ENCODE data around the gene CCT7.

The CCT7 gene

DNA sequence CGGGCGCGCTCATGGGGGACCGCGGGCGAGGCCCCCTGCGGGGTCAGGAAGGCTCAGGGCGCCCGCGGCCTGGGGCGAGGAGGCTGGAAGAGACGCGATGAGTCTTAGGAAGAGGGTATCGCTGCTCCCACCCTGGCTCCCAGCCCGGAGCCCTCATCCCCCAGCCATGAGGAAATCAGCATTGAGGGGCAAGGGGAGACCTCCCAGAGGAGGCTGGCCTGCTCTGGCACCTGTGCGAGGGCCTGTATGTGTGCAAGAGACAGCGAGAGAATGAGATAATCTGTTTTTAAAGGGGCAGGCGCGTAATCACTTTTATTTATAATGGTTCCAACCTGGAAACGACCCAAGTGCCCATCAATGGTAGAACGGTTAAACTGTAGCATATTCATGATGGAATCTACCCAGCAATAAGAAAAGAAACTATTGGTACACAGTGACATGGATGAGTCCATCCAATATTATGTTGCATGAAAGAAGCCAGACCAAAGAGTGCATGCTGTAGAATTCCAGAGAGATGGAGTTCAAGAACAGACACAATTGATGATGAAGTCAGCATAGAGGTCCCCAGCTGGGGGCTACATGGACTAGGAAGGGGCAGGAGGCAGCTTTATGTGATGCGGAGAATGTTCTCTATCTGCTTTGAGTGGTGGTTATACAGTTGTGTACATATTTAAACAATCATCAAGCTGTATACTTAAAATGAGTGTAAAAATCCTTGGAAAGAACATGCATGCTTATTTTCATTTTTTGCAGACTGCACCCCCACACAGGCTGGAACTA, 35.8 kb downstream of the CCT7 start:
- DNase-seq: peak; percentile 58

DNA sequence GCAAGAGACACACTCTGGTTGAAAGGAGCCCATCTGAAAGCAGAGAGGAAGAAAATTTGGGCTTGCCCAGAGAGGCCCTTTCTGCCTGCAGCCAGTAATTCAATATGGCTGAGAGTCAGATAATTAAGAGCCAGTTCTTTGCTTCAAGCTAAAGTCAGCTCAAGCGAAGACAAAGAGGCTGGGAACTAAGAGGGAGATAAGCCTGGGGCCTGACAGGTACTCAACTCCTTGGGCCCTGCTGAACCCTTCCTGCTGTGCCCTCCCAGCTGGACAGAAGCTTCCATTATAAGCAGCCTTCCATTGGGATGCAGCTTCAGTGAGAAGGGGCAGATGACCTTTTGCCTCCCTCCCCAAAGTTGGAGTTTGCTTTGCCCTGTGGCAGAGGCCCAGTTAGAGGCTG, 38.2 kb downstream of the CCT7 start:
- DNase-seq: no peak

DNA sequence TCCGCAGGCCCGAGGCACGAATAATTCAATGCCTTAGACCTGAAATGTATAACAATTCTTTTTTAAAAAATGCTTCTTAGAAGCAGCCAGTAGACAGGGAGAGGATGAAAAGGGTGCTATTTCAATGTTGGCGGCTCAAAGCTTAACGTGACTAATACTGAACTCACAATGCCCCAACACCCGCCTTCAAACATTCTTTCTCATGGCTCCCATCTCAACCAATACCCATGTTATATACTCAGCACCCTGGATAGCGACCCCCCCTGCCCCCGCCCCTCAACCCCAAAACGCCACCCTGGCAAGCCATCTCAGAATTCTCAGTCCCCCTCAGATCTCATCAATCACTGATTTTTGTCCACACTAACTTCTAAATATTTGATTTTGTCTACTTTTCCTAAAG, 45.7 kb downstream of the CCT7 start:
- no peak for DNase-seq

DNA sequence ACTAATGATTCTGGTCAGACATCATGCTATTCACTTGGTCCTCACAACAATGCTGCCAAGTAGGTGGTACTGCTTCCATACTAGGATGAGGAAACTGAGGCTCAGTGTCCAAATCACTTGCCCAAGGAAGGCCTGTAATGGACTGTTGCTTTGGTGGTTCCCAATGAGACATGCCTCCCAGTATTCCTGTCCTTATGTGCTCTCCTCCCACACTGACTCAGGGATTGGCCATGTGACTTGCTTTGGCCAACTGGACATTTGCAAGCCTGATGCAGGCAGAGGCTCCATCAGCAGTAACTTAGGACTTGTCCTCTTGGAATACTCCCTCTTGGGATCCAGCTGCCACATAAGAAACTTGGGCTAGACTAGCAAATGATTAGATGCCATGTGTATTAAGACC, 47.1 kb downstream of the CCT7 start:
- no peak for DNase-seq

DNA sequence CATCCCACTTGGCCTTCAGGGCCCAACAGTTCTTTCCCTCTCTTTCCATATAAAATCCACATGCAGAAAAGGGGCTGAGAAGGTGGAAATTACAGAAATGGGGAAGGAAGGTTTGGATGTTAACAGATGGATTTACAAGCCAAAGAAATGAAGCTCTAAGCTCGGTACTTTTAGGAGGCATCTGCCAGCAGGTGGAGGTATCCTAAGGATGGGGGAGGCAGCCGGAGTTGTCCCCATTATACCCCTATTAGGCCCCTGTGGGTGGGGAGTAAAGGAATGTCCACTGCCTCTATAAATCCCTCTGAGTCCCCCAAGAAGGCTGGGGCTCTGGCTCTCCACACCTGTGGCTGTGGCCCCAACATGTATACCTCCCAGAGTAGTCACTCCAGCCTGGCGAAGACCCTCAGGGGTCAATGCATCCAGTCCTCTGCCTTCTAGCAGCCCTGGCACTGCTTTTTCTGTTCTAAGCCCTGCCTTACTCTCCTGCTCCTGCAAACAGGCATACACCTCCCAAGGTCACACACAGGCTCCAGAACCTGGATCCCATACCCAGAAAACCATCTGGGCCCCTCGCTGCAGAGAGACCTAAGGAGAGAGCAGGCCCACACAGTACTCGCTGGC, 48.9 kb downstream of the CCT7 start:
- DNase-seq: peak; percentile 34

DNA sequence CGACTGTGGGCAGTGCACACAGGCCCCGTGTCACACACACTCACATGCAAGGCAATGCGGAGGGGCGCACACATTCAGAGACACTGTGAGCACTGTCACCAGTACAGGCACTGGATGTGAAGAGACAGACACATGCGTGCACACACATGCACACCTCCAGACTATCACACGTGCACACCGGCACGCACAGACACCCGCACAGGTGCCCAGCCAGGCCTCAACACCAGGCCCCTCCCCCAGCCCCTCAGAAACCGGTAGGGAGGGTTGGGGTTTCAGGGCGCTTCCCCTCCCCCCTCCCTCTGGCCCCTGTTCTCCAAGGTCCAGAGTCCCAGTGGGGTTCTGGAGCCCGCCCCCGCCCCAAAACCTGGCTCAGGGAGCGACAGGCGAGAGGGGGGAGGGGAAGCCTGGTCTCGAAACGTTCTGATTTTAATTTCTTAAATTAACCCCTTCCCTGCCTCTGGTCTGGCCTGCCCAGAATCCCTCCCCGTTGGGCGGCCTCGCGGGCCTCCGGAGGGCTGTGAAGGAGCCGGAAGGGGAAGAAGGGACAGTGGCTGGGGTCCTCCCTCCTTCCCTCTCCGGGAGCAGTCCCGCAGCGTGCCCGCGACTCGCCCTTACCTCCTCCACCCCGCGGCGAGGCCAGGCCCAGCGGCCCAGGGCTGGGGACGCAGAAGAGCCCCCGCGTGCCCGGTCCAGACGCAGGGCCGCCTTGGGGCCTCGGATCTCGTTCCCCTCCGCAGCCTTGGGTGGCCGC, 49.6 kb downstream of the CCT7 start:
- peak; percentile 58 for DNase-seq

DNA sequence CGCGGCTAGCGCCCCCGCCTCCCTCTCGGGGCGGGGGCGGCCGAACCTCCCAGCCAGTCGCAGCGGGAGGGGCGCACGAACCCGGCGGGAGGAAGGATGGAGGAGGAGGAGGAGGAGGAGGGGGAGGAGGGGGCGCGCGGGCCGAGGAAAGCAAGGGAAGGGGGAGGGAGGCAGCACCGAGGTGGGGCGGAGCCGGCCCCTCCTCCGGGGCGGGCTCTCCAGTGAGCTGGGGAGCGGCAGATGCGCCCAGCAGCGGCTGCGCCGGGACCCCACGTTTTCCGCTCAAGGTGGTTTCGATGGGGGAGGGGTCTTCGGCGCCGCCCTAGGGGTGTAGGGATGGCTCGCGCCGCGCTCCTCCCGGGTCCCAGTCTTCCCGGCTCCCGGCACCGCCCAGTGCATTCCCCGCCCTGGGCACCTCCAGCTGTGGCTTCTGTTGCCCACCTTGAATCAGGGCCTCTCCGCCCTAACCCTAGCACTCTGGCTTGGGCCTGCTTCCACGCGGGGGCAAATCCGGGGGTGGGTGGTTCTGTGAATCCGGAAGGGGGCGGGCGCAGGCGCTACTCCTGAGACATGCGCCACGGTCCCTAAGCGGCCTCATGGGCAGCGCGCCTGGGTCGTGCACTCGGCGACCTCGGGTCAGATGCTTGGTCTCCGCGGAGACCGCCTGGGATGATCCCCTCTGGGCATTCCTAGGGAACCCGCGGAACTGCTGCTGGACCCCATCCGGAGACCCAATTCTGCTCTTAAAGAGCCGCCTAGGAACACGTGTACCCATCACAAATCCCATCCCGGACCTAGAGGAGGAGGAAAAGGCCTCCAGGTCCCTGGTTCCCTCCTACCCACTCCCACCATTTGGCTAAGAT, 50.4 kb downstream of the CCT7 start, which contains the start of gene FBXO41:
TSS of gene FBXO41 (minus strand) at position 183 of the 863 bp plus-strand sequence. CDS start 14,848 bp downstream, outside the sequence.
- DNase-seq: peak; percentile 91

DNA sequence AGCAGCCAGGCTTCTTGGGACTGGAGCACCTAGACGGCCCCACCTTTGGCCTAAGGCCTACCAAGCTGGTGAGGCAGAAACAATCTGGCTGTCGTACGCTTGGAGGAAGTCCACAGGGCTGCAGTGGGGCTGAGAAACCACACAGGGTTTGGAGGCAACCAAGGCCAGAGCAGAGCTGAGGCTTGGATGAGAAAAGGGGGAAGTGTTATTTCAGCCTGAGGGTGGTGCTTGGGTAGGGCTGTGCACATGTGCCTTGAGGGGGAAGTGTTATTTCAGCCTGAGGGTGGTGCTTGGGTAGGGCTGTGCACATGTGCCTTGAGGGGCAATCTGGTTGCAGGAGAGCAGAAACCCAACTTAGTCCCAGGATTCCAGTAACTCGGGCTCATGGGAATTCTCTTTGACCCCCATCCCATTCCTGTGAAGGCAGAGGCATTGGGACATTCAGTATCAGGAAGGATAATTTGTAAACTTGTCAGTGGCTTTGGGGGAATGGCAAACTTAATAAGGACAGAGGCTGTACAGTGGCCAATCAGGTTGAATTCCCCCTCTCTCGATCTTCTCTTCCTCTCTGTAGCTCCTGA, 51.1 kb downstream of the CCT7 start:
- DNase-seq: no peak

DNA sequence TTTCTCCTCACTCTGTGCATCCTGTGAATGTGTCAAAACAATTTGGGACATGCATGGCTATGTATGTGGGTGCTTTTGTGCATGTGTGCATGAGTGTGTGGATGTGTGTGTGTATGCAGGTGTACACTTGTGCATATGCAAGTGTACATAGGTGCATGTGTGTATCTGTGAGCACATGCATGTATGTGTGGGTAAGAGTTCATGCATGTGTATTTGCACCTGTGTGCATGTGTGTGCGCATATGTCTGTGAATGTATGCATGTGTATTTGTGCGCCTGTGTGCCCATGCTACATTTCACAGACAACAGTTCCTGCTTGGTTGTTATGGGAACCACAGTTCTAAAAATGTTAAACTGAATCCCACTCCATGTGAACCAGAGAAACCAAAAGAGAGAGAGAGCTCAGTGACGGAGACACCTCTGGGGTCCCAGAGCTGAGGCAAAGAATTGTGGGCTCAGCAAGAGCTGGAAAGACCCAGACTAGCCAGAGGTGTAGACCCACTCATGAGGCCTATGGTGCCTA, 52.1 kb downstream of the CCT7 start:
- DNase-seq: no peak

DNA sequence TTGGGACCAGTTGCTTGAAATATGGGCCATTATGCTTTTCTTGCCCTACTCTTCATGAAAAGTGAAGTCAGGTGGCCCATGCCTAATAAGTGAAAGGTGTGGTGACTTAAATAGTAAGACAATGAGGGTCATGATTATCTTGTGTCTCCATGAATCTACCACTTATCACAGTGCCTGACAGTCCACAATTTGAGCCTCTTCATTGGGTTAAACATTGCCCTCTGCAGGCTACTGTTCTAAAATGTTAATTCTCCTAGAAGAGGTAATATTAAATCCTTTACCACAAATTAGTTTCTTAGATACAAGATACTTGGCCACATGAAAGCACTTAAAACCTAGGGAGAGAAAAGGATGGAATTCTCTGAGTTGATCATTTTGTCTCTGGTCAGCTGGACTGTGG, 55.2 kb downstream of the CCT7 start:
- DNase-seq: no peak

DNA sequence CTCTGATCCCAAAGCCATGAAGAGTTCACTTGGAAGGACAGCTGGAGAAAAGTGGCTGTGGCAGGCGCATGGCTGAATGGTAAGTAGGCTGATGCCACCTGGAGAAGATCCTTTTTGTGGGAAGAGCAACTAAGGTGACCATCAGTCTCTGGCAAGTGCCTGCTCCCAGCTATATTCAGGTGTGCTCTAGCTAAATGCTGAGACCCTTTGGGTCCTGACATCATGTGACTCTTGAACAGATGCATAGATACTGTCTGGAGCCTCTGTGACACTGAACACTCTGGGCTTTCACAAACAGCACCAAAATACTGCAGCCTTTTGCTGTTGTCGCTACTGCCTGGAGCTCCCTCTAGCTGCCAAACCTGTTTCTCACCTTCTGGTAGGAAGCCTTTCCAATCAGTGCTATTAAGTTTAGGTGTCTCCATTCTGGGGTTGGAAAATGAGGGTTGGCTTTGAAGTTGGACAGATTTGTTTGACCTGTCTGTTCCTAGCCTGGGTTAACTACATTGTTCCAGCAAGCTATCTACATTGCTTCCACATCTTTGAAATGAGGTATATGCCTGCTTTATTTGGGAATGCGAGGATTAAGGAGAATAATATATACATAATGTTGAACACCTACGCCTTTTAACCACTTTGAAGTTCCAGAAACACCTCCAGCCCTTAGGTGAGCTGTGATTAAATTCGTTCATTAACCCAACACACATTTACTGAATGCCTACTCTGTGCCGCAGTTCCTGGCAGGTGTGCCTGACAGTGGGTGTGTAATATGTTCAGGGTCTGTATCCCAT, 56.1 kb downstream of the CCT7 start:
- peak; percentile 82 for DNase-seq

DNA sequence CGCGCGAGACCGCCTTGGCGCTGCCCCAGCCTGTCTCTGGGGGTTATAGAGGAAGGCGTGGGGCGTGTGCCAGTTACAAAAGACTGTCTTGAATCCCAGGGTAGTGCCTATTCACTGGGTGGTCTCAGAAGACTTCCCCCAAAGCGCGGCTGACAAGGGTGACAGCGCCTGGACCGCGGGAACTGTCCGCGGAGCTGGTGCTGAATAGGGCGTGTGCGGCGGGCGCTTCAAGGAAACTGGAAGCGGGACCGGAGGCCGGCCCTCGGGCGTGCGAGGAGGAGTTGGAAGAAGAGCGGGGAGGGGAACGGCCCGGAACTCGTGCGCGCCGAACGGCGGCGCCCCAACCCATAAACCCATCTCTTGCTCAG, 57.0 kb downstream of the CCT7 start:
- peak; percentile 63 for DNase-seq

DNA sequence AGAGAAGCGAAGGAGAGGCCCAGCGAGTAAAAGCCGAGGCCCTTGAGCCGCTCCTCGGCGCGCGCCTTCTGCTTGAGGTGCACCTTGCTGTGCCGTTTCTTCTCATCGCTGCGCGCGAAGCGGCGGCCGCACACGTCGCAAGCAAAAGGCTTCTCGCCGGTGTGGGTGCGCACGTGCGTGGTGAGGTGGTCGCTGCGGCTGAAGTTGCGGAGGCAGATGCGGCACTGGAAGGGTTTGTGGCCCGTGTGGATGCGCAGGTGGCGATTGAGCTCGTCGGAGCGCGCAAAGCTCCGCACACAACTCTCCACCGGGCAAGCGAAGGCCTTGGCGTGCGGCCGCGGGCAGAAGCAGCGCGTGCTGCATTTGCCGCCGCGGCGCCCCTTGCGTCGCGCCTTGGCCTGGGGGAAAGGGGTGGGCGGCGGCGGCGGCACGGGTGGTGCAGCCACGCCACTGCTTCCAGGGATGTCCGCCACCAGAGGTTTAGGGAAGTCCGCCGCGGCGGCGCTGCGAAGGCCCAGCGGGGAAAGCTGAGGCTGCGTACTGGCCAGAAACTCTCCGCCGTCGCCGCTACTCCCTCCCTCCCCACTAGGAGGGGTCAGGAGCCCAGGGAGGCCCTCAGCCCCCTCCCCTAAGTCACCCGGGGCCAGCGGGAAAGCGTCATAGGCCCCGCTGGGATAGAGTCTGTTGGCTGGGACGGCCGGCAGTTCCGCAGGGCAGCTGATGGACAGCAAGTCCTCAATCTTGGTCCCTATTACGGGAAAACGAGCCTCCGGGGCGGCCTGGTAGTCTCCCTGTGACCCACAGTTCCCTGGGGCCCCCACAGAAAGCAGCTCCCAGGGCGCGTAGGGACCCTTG, 57.6 kb downstream of the CCT7 start:
- peak; percentile 71 for DNase-seq

DNA sequence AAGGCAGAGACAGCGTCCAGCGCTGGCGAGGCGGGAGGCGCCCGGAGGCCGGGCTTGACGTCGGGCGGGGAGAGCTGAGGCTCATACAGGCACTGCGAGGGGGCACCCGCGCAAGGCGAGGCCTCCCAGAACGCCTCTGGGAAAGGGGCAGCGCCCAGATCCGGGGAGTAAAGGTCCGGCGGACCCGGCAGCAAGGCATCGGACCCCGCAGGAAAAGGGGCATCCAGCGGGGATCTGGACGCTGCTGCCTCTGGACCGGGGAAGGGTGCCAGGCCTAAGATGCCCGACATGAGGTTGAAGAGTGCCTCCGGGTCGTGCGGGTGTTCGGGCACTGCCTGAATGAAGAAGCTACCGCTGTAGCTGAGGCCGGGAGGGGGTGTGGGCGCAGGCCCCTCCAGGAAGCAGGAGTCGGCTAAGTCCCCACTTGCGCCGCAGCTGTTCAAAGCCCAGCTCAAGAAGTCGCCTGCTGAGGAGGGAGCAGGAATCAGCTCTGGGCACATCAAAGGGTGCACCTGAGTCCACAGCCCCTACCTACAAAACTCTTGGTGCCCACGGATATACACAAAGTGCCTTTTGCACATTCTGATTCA, 58.3 kb downstream of the CCT7 start:
- DNase-seq: peak; percentile 13

DNA sequence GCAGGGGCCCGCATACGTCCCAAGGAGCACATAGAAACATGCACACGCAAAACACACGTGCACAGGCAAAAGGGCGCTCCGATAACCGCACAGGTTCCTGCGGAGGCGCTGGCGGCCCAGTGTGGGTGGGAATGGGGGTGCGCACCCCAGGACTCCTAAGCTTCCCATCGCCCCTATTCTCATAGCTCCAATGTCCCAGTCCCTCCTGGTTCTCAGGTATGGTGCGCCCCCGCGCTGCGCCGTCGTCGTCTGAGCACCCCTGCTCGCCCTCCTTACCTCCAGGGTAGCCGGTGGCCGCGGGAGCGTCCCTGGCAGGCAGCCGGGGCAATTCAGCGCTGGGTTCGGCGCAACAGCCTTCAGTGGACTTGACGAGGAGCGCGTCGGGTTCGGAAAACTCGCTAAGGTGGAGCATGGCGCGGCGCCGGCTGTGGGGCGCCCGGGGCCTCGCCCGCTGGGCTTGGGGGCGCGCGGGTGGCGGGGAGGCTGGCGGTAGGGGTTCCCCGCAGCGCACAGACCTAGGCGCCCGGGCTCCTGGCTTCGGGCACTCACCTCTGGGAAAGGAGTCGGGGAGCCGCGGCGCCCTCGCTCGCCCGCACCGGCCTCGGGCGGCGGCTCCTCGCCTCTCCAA, 58.9 kb downstream of the CCT7 start:
- DNase-seq: peak; percentile 19

DNA sequence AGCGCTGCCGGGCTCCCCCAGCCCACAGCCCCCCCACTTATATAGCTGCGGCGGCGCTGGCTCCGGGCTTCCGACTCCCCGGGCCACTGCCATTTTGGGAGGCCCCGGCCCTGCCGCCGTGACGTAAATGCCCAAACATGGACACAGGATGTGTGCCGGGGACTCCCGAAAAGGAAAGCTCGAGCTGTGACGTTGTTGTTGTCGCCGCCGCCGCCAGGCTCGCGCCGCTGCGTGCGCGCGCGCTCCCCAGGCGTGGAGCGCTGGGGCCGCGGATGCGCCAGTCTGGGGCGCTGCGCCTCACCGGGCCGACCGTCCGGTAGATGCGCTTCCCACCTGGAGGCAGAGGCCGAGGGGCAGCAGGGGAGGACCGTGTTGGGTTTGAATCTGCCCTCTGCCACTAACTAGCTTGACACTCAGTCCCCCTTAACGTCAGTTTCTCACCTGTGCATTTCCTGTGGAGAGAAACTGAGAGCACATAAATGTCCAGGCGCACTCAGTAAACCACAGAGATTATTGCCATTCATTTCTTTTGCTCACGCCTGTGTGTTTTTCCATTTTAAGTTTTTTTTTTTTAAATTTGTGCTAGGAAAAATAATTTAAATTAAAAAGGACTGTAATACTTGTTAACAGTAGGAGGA, 59.5 kb downstream of the CCT7 start, which contains the start of gene EGR4:
TSS of gene EGR4 (minus strand) at position 15 of the 638 bp plus-strand sequence. CDS start 231 bp downstream, outside the sequence.
- DNase-seq: peak; percentile 83

DNA sequence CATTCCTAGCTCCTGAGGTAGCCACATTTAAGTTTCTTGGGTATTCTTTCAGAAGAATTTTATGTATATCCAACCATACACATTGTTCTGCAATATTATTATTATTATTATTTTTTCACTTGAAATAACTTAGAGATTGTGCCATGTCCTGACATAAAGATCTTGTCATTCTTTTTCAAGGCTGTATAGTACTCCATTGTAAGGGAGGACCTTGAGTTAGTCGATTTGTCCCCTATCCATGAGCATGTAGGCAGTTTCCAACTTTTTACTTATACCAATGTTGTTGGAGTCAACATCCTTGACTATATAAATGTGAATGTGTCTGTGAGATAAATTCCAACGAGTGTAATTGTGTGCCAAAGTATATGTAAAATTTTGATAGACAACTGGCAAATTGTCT, 60.1 kb downstream of the CCT7 start:
- DNase-seq: no peak

DNA sequence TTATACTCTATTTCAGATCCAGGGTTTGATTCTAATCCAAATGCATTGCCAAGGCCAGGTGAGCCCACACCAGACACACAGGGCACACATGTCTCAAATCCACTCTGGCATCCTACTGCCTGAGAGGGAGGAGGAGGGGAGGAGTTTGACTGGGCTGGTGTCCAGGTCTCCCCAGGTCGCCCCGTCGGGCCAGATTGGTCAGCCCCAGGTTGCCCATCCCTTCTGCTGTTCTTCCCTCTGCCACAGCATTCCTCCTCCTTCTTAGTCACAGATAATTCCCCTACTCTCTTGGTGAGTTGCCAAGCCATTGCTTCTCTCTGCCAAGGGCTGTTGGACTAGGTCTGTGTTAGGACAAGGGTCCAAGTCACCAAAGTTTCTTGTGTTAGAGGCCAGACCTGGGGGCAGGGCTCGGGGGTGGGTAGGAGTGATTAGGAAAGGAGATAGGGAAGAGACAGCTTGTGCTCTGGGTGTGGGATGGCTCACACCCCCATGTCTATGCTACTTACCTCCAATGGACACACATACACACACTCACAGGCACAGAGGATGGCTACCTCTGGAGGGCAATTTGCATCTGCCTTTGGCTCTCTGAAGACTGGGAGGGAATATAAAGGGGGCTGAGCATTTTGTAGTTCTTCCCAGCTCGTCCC, 61.8 kb downstream of the CCT7 start:
- no peak for DNase-seq

Measured in NCI-H82 (cell line).